Measurements from ENCODE around the gene PCDHGA4.
"Not testable (repeated sequence)": the region's sequence is repeated elsewhere in the genome, so short reads cannot be mapped to it uniquely, and the experiment has no call there.

- not testable (repeated sequence) for TF ChIP-seq CTCF, POLR2A (IDR thresholded peaks at IDR 0.05)
Measured at GRCh38 chr5:141316963-141317362, 37.9 kb upstream of the PCDHGA4 start.

Measured in right lobe of liver (tissue), 4 donors.